GM10248 (cell line): Measurements from ENCODE around the gene NPY5R.

ENCODE experiments used
- CTCF ChIA-PET: fragments of 300-600 bp; sonication (Branson Sonifier 250); formaldehyde crosslinking; extraction: SDS; loops from one replicate; lab custom pipeline; 2021; ENCODE audit warnings: antibody characterized with exemption; lab: Yijun Ruan, JAX
- POLR2A ChIA-PET: fragments of 350-650 bp; sonication (Branson Sonifier 250); formaldehyde crosslinking; extraction: SDS; loops from one replicate; lab custom pipeline; 2020; ENCODE audit warnings: antibody characterized with exemption; lab: Yijun Ruan, JAX
- DNase-seq: peaks from one replicate; pipeline ENCODE4 v3.0.0; 2012; ENCODE audit errors: extremely low spot score
- TF ChIP-seq, protein P1 (sequence below): IDR thresholded peaks from 2 replicates; pipeline ENCODE4 v1.5.1; 2012; ENCODE audit warnings: mild to moderate bottlenecking, low read depth; ENCODE audit errors: extremely low read depth, missing control alignments, control extremely low read depth

The NPY5R gene

DNA sequence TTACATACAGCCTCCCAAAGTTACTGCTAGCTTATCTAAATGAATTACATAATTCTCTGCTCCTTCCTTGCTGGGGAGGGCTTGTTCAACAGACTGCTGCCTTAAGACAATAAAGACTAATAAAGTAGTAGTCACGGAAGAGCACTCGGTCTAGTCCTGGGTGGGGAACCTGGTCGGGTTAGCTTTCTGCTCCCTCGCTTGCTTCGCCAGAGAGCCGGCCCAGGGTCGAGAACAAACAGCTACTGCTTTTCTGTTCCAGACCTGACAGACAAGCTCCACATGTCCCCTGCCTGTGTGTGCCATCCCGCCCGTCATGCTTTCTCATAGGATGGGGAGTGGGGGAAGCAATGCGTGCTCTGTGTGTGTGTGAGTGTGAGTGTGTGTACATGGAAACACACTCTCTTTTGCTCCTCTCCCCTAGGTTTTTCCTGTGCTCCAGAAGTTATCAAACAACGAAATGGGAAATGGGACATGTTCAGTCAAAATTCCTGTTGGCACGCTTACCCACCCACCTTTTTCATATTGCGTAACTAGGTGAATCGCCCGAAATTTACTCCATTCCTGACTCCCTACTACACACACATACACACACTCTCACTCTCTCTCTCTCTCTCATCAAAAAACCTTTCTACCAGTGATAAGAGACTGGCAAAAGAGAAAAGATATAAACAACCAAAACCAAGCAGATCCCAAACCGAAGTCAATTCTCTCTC is 12.6 kb upstream of the NPY5R start:
- CTCF ChIA-PET, result interaction anchor here (0.7 to 2.5 kb wide), 8 partner anchors 9 to 560 kb away, joined by 3 to 16 read pairs (median 4); no protein-coding TSS in a partner anchor

DNA sequence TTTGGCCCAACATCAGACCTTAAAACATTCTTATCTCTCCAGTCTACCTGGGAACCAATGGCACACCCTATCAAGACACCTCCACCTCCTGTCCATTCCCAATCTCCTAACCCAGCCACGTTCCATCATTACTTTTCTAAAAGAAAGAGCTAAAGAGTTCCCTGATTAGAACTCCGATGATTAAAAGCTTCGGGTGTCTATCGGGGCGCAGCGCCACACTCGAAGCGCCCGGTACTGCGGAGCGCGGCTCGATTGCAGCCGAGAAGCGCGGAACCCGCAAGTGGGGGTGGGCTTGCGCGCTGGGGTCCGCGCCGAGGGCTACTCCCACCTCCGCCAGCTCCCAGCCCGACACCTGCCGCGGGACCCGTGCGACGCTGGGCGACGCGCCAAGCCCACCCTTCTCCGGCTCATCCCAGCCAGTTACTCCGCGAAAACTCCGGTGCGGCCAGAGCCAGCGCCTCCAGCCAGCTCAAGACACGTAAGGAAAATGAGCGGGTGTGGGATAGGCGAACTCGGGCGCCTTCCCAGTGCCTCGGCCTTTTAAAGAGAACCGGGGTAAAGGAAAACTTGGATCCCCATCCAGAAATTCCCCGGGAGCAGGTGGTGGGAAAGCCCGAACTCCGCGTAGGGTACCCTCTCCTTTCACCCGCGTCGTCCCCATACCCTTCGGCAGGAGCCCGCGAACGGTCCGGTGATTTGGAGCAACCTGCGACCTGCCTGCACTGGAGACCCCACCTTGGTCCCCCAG is 11.9 kb upstream of the NPY5R start:
- DNase-seq, result peak; percentile 15
- POLR2A ChIA-PET, result no interaction called here
- CTCF ChIA-PET, result interaction anchor here (1.1 to 2.6 kb wide), 9 partner anchors 15 to 834 kb away, joined by 3 to 16 read pairs (median 7); no protein-coding TSS in a partner anchor
- TF ChIP-seq, protein P1, sequence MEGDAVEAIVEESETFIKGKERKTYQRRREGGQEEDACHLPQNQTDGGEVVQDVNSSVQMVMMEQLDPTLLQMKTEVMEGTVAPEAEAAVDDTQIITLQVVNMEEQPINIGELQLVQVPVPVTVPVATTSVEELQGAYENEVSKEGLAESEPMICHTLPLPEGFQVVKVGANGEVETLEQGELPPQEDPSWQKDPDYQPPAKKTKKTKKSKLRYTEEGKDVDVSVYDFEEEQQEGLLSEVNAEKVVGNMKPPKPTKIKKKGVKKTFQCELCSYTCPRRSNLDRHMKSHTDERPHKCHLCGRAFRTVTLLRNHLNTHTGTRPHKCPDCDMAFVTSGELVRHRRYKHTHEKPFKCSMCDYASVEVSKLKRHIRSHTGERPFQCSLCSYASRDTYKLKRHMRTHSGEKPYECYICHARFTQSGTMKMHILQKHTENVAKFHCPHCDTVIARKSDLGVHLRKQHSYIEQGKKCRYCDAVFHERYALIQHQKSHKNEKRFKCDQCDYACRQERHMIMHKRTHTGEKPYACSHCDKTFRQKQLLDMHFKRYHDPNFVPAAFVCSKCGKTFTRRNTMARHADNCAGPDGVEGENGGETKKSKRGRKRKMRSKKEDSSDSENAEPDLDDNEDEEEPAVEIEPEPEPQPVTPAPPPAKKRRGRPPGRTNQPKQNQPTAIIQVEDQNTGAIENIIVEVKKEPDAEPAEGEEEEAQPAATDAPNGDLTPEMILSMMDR, result no peak

More for the DNA sequence above, 12.6 kb upstream of the NPY5R start:
- POLR2A ChIA-PET, result no interaction called here
- no peak for DNase-seq
- TF ChIP-seq, protein P1, result no peak

- ChIA-PET CTCF (interaction anchor here (0.7 to 2.6 kb wide), 12 partner anchors 10 to 834 kb away, joined by 3 to 16 read pairs (median 4); no protein-coding TSS in a partner anchor), POLR2A (no interaction called here)
- DNase-seq, result peak; percentile 60
- TF ChIP-seq, protein P1, result peak; percentile 52
These were observed 10.9 kb upstream of the NPY5R start, which contains the start of gene NPY1R for GRCh38 chr4:163332526-163333406. Gene NPY1R (minus strand): TSS chr4:163332596. CDS start chr4:163326554, 6,042 bp downstream.

DNA sequence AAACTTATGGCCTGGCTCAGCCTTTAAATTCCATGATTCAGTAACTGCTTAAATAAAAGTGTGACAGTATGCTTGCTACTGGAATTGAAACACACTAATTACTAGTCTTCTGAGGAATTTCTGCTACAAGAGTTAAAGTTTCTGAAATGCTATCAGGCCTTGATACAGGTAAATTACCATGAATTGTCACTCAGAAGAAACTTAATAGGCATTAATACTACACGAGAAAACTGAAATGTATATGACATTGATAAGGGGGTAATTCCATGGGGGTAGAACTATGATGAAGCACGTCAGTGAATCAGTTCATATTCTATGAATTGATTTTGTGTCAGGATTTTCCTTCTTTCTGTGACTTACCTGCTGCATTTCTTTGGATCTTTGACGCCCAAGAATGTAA is 8.3 kb upstream of the NPY5R start:
- POLR2A ChIA-PET, result no interaction called here
- CTCF ChIA-PET, result no interaction called here
- no peak for DNase-seq
- TF ChIP-seq, protein P1, result no peak

- CTCF ChIA-PET, result no interaction called here
- TF ChIP-seq, protein P1, result no peak
- POLR2A ChIA-PET, result no interaction called here
- no peak for DNase-seq
These were observed 744 bp downstream of the NPY5R start for GRCh38 chr4:163344147-163345125.
